NB4 (cell line): ENCODE measurements around the gene PGGT1B.

Source experiments
- DNase-seq: peaks from one replicate; pipeline ENCODE4 v3.0.0; 2010; ENCODE audit warnings: low read depth
- H3K4me3 ChIP-seq: one replicate; pipeline ENCODE4 v1.5.1; 2011; ENCODE audit warnings: mild to moderate bottlenecking, low read depth, low read length, moderate library complexity
- CTCF ChIP-seq: IDR thresholded peaks from one replicate; pipeline ENCODE4 v1.5.1; 2012; ENCODE audit warnings: low read depth, low read length
- MAX ChIP-seq: IDR thresholded peaks from 2 replicates; pipeline ENCODE4 v1.6.1; 2011; ENCODE audit warnings: low read depth, low read length
- MYC ChIP-seq: IDR thresholded peaks from 2 replicates; pipeline ENCODE4 v1.6.1; 2011; ENCODE audit warnings: low read depth, low read length
- POLR2A ChIP-seq: IDR thresholded peaks from 2 replicates; pipeline ENCODE4 v1.6.1; 2011; ENCODE audit warnings: mild to moderate bottlenecking; ENCODE audit not compliant: insufficient read length; ENCODE audit errors: extremely low read depth

PGGT1B gene

GRCh38 chr5:115196161-115196560 lies 66.5 kb downstream of the PGGT1B start:
- DNase-seq = no peak
- TF ChIP-seq POLR2A (no peak), MYC (no peak), CTCF (no peak), MAX (no peak)

GRCh38 chr5:115194676-115195075 lies 68.0 kb downstream of the PGGT1B start:
- no peak overlapping the region for H3K4me3 ChIP-seq
- no peak for DNase-seq
- TF ChIP-seq POLR2A = no peak
- no peak for TF ChIP-seq CTCF
- no peak for TF ChIP-seq MYC
- TF ChIP-seq MAX = no peak

More at GRCh38 chr5:115196161-115196560, 66.5 kb downstream of the PGGT1B start:
- H3K4me3 ChIP-seq = no peak overlapping the region

GRCh38 chr5:115193295-115193694 lies 69.4 kb downstream of the PGGT1B start:
- H3K4me3 ChIP-seq = no peak overlapping the region
- DNase-seq = no peak
- TF ChIP-seq MYC = no peak
- no peak for TF ChIP-seq MAX
- no peak for TF ChIP-seq CTCF
- TF ChIP-seq POLR2A = no peak

GRCh38 chr5:115192098-115192497 lies 70.6 kb downstream of the PGGT1B start:
- TF ChIP-seq POLR2A = no peak
- TF ChIP-seq MYC = no peak
- no peak for TF ChIP-seq MAX
- TF ChIP-seq CTCF = no peak
- DNase-seq = no peak
- no peak overlapping the region for H3K4me3 ChIP-seq

GRCh38 chr5:115191474-115192031 lies 71.1 kb downstream of the PGGT1B start:
- H3K4me3 ChIP-seq = no peak overlapping the region
- no peak for TF ChIP-seq MAX
- no peak for TF ChIP-seq MYC
- TF ChIP-seq POLR2A = no peak
- no peak for TF ChIP-seq CTCF
- no peak for DNase-seq
